SK-N-MC (cell line): ENCODE data around the gene SNPH.

Experiments
- DNase-seq: peaks from one replicate; pipeline ENCODE4 v3.0.0-alpha.2; 2011; ENCODE audit warnings: low read depth, low spot score
- H3K27ac ChIP-seq: fragments of 200-600 bp; sonication (generic); 2 replicates; pipeline ENCODE4 v1.5.1; 2016; ENCODE audit warnings: mixed run types
- H3K36me3 ChIP-seq: fragments of 200-600 bp; sonication (generic); 2 replicates; pipeline ENCODE4 v1.6.1; 2017; ENCODE audit warnings: antibody characterized with exemption, low read length, mixed read lengths; ENCODE audit not compliant: insufficient read depth
- H3K4me3 ChIP-seq: fragments of 200-600 bp; sonication (generic); 2 replicates; pipeline ENCODE4 v1.5.1; 2016
- H3K9ac ChIP-seq: fragments of 200-600 bp; sonication (generic); 2 replicates; pipeline ENCODE4 v1.8.0; 2017; ENCODE audit warnings: mixed run types, mixed read lengths; ENCODE audit not compliant: insufficient read length
- H3K9me3 ChIP-seq: fragments of 200-600 bp; sonication (generic); 2 replicates; pipeline ENCODE4 v1.6.1; 2017; ENCODE audit warnings: low read depth, mild to moderate bottlenecking, antibody characterized with exemption, low read length, moderate library complexity, mixed read lengths
- EZH2 ChIP-seq: fragments of 200-600 bp; sonication (generic); IDR thresholded peaks from one replicate; pipeline ENCODE4 v1.6.1; 2017; ENCODE audit warnings: antibody characterized with exemption
- FOXP2 ChIP-seq: optimal IDR thresholded peaks from 2 replicates; pipeline ENCODE3; 2011; ENCODE audit warnings: mild to moderate bottlenecking, moderate library complexity; ENCODE audit not compliant: insufficient read depth; ENCODE audit errors: extremely low read length, control extremely low read depth
- POLR2AphosphoS5 ChIP-seq: IDR thresholded peaks from 2 replicates; pipeline ENCODE4 v1.6.1; 2012; ENCODE audit warnings: mild to moderate bottlenecking, low read depth, low read length, borderline replicate concordance

The SNPH gene

GRCh38 chr20:1297486-1297885 is 31.4 kb downstream of the SNPH start:
- H3K4me3 ChIP-seq: no peak overlapping the region
- no peak for TF ChIP-seq POLR2AphosphoS5
- TF ChIP-seq FOXP2: no peak
- no peak for TF ChIP-seq EZH2
- H3K36me3 ChIP-seq: no peaks in the 10 kb centered on the region
- H3K27ac ChIP-seq: no peak overlapping the region
- H3K9me3 ChIP-seq: no peaks in the 10 kb centered on the region
- DNase-seq: no peak
- H3K9ac ChIP-seq: no peak overlapping the region

- no peak overlapping the region for H3K27ac ChIP-seq
- no peaks in the 10 kb centered on the region for H3K36me3 ChIP-seq
- no peak overlapping the region for H3K4me3 ChIP-seq
- H3K9me3 ChIP-seq: no peaks in the 10 kb centered on the region
- H3K9ac ChIP-seq: no peak overlapping the region
- TF ChIP-seq FOXP2: no peak
- no peak for TF ChIP-seq EZH2
- no peak for TF ChIP-seq POLR2AphosphoS5
- DNase-seq: no peak
Observed at GRCh38 chr20:1298166-1298565, 32.1 kb downstream of the SNPH start.

GRCh38 chr20:1298888-1299511 is 32.9 kb downstream of the SNPH start:
- no peak overlapping the region for H3K4me3 ChIP-seq
- no peaks in the 10 kb centered on the region for H3K9me3 ChIP-seq
- H3K9ac ChIP-seq: no peak overlapping the region
- no peaks in the 10 kb centered on the region for H3K36me3 ChIP-seq
- DNase-seq: no peak
- H3K27ac ChIP-seq: no peak overlapping the region
- TF ChIP-seq POLR2AphosphoS5 (no peak), FOXP2 (no peak), EZH2 (no peak)

GRCh38 chr20:1299522-1299921 is 33.4 kb downstream of the SNPH start:
- Histone ChIP-seq H3K9ac (no peak overlapping the region), H3K4me3 (no peak overlapping the region), H3K27ac (no peak overlapping the region), H3K9me3 (no peaks in the 10 kb centered on the region), H3K36me3 (no peaks in the 10 kb centered on the region)
- TF ChIP-seq EZH2 (no peak), FOXP2 (no peak), POLR2AphosphoS5 (no peak)
- no peak for DNase-seq

- no peaks in the 10 kb centered on the region for H3K9me3 ChIP-seq
- no peaks in the 10 kb centered on the region for H3K36me3 ChIP-seq
- no peak overlapping the region for H3K4me3 ChIP-seq
- TF ChIP-seq POLR2AphosphoS5 (no peak), FOXP2 (no peak), EZH2 (no peak)
- no peak overlapping the region for H3K27ac ChIP-seq
- DNase-seq: no peak
- H3K9ac ChIP-seq: no peak overlapping the region
Observed at GRCh38 chr20:1300083-1300840, 34.2 kb downstream of the SNPH start.

GRCh38 chr20:1301031-1301529 is 35.0 kb downstream of the SNPH start:
- Histone ChIP-seq H3K9ac (no peak overlapping the region), H3K9me3 (no peaks in the 10 kb centered on the region), H3K27ac (no peak overlapping the region), H3K36me3 (no peaks in the 10 kb centered on the region), H3K4me3 (no peak overlapping the region)
- TF ChIP-seq POLR2AphosphoS5 (no peak), EZH2 (no peak), FOXP2 (no peak)
- DNase-seq: no peak

GRCh38 chr20:1302685-1303541 is 36.8 kb downstream of the SNPH start:
- no peak for TF ChIP-seq FOXP2
- no peak for TF ChIP-seq EZH2
- TF ChIP-seq POLR2AphosphoS5: no peak
- no peak for DNase-seq
- Histone ChIP-seq H3K36me3 (no peaks in the 10 kb centered on the region), H3K27ac (no peak overlapping the region), H3K9ac (no peak overlapping the region), H3K4me3 (no peak overlapping the region), H3K9me3 (no peaks in the 10 kb centered on the region)
